ENCODE measurements around the gene TMEM181.

DNA sequence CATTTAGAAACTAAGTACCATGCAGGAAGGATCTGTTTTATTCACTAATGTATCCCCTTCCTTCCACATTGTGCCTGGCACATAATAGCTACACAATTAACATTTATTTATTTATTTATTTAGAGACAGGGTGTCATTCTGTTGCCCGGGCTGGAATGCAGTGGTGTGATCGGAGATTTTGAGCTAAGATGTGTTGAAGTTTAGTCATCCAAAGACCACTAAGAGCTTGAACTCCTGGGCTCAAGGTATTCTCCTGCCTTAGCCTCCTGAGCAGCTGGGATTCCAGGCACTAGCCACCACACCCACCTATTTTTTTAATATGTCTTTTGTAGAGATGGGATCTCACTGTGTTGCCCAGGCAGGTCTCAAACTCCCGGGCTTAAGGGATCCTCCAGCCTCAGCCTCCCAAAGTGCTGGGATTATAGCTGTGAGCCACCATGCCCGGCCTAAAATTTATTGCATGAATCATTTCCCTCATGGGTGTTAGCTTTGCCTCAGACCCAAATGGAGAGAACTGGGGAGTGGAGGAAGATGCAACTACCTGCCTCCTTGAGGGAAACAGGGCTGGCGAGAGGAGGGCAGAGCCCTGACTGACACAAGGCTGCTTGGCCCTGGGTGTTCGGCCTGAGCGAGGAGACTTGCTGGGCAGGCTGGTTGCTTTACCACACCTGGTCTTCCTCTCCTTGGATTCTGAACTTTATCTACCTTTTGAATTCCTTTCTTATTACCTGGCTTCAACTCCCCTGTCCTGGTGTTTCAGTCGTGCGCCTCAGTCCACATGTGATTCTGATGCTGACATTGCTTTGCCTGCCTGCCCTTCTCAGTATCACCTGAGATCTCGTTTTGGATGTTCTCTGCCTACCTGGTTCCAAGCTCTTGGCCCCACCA, 86.4 kb downstream of the TMEM181 start:
- TF ChIP-seq, protein P1, sequence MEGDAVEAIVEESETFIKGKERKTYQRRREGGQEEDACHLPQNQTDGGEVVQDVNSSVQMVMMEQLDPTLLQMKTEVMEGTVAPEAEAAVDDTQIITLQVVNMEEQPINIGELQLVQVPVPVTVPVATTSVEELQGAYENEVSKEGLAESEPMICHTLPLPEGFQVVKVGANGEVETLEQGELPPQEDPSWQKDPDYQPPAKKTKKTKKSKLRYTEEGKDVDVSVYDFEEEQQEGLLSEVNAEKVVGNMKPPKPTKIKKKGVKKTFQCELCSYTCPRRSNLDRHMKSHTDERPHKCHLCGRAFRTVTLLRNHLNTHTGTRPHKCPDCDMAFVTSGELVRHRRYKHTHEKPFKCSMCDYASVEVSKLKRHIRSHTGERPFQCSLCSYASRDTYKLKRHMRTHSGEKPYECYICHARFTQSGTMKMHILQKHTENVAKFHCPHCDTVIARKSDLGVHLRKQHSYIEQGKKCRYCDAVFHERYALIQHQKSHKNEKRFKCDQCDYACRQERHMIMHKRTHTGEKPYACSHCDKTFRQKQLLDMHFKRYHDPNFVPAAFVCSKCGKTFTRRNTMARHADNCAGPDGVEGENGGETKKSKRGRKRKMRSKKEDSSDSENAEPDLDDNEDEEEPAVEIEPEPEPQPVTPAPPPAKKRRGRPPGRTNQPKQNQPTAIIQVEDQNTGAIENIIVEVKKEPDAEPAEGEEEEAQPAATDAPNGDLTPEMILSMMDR (IDR thresholded peaks at IDR 0.05; ENCODE audit: low read depth, low read length, missing input control), result no peak
- TF ChIP-seq TAF1 (conservative IDR thresholded peaks at IDR 0.05) (no peak), EGR1 (IDR thresholded peaks at IDR 0.05; ENCODE audit: low read depth in 2 of 2) (no peak), GABPA (IDR thresholded peaks at IDR 0.05 in 1 of 2, conservative IDR thresholded peaks at IDR 0.05 in 1 of 2) (no peak)
- TF ChIP-seq, protein P2, sequence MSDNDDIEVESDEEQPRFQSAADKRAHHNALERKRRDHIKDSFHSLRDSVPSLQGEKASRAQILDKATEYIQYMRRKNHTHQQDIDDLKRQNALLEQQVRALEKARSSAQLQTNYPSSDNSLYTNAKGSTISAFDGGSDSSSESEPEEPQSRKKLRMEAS (IDR thresholded peaks at IDR 0.05), result no peak
- TF ChIP-seq, protein P3, sequence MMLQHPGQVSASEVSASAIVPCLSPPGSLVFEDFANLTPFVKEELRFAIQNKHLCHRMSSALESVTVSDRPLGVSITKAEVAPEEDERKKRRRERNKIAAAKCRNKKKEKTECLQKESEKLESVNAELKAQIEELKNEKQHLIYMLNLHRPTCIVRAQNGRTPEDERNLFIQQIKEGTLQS (IDR thresholded peaks at IDR 0.05), result no peak
- TF ChIP-seq, protein P4, sequence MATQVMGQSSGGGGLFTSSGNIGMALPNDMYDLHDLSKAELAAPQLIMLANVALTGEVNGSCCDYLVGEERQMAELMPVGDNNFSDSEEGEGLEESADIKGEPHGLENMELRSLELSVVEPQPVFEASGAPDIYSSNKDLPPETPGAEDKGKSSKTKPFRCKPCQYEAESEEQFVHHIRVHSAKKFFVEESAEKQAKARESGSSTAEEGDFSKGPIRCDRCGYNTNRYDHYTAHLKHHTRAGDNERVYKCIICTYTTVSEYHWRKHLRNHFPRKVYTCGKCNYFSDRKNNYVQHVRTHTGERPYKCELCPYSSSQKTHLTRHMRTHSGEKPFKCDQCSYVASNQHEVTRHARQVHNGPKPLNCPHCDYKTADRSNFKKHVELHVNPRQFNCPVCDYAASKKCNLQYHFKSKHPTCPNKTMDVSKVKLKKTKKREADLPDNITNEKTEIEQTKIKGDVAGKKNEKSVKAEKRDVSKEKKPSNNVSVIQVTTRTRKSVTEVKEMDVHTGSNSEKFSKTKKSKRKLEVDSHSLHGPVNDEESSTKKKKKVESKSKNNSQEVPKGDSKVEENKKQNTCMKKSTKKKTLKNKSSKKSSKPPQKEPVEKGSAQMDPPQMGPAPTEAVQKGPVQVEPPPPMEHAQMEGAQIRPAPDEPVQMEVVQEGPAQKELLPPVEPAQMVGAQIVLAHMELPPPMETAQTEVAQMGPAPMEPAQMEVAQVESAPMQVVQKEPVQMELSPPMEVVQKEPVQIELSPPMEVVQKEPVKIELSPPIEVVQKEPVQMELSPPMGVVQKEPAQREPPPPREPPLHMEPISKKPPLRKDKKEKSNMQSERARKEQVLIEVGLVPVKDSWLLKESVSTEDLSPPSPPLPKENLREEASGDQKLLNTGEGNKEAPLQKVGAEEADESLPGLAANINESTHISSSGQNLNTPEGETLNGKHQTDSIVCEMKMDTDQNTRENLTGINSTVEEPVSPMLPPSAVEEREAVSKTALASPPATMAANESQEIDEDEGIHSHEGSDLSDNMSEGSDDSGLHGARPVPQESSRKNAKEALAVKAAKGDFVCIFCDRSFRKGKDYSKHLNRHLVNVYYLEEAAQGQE (IDR thresholded peaks at IDR 0.05), result no peak
- TF ChIP-seq, protein P5, sequence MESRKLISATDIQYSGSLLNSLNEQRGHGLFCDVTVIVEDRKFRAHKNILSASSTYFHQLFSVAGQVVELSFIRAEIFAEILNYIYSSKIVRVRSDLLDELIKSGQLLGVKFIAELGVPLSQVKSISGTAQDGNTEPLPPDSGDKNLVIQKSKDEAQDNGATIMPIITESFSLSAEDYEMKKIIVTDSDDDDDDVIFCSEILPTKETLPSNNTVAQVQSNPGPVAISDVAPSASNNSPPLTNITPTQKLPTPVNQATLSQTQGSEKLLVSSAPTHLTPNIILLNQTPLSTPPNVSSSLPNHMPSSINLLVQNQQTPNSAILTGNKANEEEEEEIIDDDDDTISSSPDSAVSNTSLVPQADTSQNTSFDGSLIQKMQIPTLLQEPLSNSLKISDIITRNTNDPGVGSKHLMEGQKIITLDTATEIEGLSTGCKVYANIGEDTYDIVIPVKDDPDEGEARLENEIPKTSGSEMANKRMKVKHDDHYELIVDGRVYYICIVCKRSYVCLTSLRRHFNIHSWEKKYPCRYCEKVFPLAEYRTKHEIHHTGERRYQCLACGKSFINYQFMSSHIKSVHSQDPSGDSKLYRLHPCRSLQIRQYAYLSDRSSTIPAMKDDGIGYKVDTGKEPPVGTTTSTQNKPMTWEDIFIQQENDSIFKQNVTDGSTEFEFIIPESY (IDR thresholded peaks at IDR 0.05), result no peak

Measured in liver (tissue), 3 donors.